Right cardiac atrium (tissue), 5 donors: ENCODE data around the gene AKAIN1. TPM values are rescaled to one million over a fixed set of nuclear protein-coding genes. Genes with fewer than 3 reads are reported as not detected.

Source experiments
- ATAC-seq, 2 donors: fragments of 200-7000 bp; cut with Tn5 transposase; one replicate each; pipeline versions ENCODE4 v1.8.0 to v1.9.1; 2020; ENCODE audit warnings: moderate library complexity in 2 of 2, mild to moderate bottlenecking in 1 of 2
- DNase-seq, 3 donors: peaks; one replicate each; pipeline ENCODE4 v3.0.0-alpha.2; 2020
- H3K27ac ChIP-seq: one replicate; pipeline ENCODE4 v1.5.1; 2013; ENCODE audit warnings: mild to moderate bottlenecking, low read length, control low read depth, moderate library complexity
- H3K27me3 ChIP-seq: one replicate; pipeline ENCODE4 v1.6.1; 2013; ENCODE audit not compliant: control insufficient read depth, insufficient read depth
- H3K4me1 ChIP-seq: one replicate; pipeline ENCODE4 v1.6.1; 2013; ENCODE audit warnings: low read length; ENCODE audit not compliant: control insufficient read depth, insufficient read depth
- H3K4me3 ChIP-seq: one replicate; pipeline ENCODE4 v1.5.1; 2013; ENCODE audit warnings: low read length, control low read depth
- H3K9me3 ChIP-seq: one replicate; pipeline ENCODE4 v1.6.1; 2013; ENCODE audit warnings: low read length; ENCODE audit not compliant: control insufficient read depth
- WGBS: extraction: QIAGEN DNeasy Blood & Tissue Kit; methylation state at CpG from one replicate; pipeline ENCODE4 v1.1.7; 2013; 5-methylcytosine and 5-hydroxymethylcytosine counted together
- intact Hi-C, 4 donors: fragments of 100-400 bp; cut with DNase I; formaldehyde crosslinking; loops; one replicate each; pipeline versions ENCODE4 v1.11.0 to v1.14.0; 2022 to 2023
- long read RNA-seq, 4 donors: library from polyadenylated mRNA; unstranded; transcript quantifications; one replicate each; pipeline ENCODE4 v2.0.0, GENCODE V29; 2020 to 2021
- polyA plus RNA-seq: library from polyadenylated mRNA; stranded (reverse); fragments of 200-250 nt; gene quantifications from one replicate; pipeline ENCODE4 v1.2.3, GENCODE V29; 2013
- total RNA-seq, 4 donors: library from RNA; stranded (reverse); fragmentation: NEBNext Ultra II Directional; extraction: Animal tissue kit (Norgen Biotek cat#: 25700); gene quantifications; one replicate each; pipeline ENCODE4 v1.2.1, GENCODE V29; 2021
- donor health status: healthy with polysubstance abuse.
- donor health status: DM: no; HTN: yes; CAD: no.
- donor health status: DM: no; HTN: no; CAD: no.
- donor health status: DM: no; HTN: yes; CAD: no; lungs with severe emphysema.
- donor health status: DM: yes; HTN: yes; CAD: no.

Gene AKAIN1, protein sequence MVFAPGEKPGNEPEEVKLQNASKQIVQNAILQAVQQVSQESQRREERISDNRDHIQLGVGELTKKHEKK
- total RNA-seq = not detected
- polyA plus RNA-seq = not detected
- long read RNA-seq, donor 1 = 0 reads
- long read RNA-seq, donor 2 = 0 reads
- long read RNA-seq, donor 3, partial matches to known transcripts = 0 of 1 reads
- long read RNA-seq, donor 3, other reads (novel, unspliced or antisense) = 0 of 1 reads
- long read RNA-seq, donor 4 = 0 reads

DNA sequence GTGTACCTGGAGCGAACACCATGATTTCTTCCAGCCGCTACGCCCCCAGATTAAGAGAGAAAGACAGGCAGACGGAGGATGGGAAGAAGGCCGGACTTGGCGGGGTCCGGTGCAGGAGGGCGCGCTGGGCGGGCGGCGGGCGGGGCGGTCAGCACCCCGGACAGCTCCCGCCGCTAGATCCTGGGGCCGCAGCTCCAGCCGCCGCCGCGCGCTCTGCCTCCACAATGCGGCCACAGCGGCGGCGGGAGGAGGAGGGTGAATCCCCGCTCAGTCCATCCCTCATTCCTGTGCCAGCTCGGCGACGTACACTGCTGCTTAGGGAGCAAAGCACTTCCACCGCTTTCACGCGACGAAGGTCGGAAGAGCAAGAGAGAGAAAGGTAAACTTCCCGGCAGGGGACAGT is at the start of gene AKAIN1:
TSS of gene AKAIN1 (minus strand) at position 226 of the 403 bp plus-strand sequence. CDS start at position 22, 204 bp downstream.
- WGBS = 3% methylated on average over 37 of the region's 37 CpGs
- Histone ChIP-seq H3K27me3 (peaks cover 4% of the 10 kb centered on the region), H3K27ac (no peak within 1 kb of the TSS), H3K9me3 (no peaks in the 10 kb centered on the region), H3K4me1 (peaks cover 2% of the 10 kb centered on the region), H3K4me3 (no peak within 1 kb of the TSS)
- intact Hi-C loops = no loop called here
- ATAC-seq = peak; percentile 87 to 89
- peak; percentile 35 to 72 (median 67) for DNase-seq

DNA sequence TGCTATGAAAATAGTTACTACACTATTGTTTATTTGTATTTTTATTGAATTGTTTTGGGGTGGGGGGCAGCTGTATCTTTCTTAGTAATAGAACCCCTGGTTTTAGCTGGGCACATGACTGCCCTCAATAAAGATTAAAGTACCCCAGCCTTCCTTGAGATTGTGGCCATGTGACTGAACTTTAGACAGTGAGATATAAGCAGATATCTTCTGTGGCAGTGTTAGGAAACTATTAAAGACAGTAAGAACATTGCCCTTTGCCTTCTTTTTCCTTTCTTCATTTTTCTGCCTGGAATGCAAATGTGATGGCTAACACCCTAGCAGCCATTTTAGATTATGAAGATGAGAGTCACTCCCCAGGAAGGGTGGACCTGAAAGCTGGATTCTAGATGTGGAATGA is 47.9 kb upstream of the AKAIN1 start:
- Histone ChIP-seq H3K27ac (no peak overlapping the region), H3K4me1 (peaks cover 2% of the 10 kb centered on the region), H3K27me3 (no peaks in the 10 kb centered on the region), H3K9me3 (no peaks in the 10 kb centered on the region), H3K4me3 (no peak overlapping the region)
- intact Hi-C loops = no loop called here
- ATAC-seq (no peak), DNase-seq (no peak)

DNA sequence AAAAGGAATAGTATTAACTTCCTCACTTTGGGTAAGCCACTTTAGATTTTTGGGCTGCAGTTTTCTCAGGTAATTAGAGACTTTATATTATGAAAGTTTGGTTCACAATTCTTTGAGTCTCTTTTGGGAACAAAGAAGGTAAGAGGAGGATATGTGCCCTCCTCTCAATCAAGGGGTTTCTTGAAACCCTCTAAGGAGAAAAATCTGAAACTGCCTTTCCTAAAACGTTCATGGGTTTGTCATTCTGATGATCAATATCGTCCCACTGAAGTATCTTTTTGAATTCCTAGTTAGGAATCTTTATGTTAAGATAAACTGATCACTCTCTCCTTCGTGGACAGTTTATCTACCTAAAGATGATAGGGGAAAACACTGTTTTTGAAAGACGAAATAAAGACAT is 42.4 kb upstream of the AKAIN1 start:
- Histone ChIP-seq H3K4me1 (peaks cover 2% of the 10 kb centered on the region), H3K9me3 (no peaks in the 10 kb centered on the region), H3K27me3 (no peaks in the 10 kb centered on the region), H3K27ac (no peak overlapping the region), H3K4me3 (peak overlapping the region; percentile 58)
- no peak for DNase-seq
- 56% methylated on average over 4 of the region's 4 CpGs for WGBS
- intact Hi-C loops = loop anchor here in 2 of 4 donors (10.0 kb wide), 1 partner anchor 55 kb away; the partner anchor contains the start of gene ZBTB14 (in 2 of the 2)
- no peak for ATAC-seq

DNA sequence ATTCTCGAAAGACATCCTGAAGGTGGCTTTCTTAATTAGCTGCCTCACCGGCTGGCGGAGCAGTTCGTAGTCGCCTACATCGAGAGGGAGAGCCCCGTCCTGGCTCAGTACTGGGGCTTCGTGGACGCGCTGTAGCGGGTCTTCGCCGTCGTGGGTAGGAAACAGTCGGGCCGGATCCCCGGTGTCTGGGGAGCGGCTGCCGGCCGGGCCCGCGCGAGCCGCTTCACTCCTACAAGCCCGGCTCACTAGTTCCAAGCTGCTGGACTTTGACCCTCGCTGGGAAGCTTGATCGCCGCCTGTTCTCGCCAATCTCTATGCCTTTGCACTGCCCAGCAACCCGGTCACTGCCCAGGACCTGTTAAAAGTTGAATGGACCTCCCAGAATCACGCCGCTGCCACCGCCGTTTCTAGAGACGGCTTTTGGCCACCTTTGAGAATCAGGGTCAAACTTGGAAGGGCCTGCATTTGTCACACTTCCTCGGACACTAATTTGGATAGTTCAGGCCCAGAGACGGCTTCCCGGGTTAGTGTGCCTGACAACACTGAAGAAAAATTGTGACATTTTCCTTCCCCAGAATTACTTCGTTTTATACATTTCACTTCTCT is 41.4 kb upstream of the AKAIN1 start:
- under 1% methylated on average over 39 of the region's 39 CpGs for WGBS
- intact Hi-C loops = loop anchor here in 2 of 4 donors (10.0 kb wide), 1 partner anchor 56 kb away; the partner anchor contains the start of gene ZBTB14 (in 2 of the 2)
- DNase-seq = peak; percentile 49 to 69 (median 66)
- Histone ChIP-seq H3K9me3 (no peaks in the 10 kb centered on the region), H3K27me3 (no peaks in the 10 kb centered on the region), H3K4me1 (peaks cover 2% of the 10 kb centered on the region), H3K4me3 (peak overlapping the region; percentile 58), H3K27ac (peak overlapping the region; percentile 99)
- ATAC-seq = peak; percentile 74 to 79

DNA sequence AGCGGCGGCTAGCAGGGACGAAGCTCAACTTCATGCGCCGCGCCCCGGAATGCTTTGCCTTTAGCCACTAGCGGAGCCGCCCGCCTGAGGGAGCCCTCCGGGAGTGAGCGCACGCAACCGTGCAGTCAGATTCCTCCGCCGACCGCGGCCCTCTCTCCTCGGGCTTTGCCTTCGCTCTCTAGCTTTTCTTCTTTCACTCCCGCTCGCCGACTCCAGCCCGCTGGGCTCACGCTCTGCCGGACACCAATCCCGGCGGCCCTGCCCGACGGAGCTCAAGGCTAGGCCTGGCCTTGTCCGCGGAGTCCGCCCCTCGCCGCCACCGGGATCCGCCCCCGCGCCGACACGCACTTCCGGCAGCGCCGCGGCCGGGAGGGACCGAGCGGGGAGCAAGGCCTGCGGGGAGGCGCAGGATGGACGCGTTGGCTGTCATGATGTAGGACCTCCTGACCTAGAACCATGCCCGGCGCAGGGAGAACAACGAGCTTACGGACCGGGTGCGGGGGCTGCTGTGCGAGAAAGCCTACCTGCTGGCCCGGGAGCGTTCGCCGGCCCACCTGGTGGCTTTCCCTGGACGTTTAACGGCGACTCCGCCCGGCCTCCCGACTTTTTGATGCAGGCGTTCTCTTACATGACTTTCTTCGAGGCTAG is 40.8 kb upstream of the AKAIN1 start:
- H3K27ac ChIP-seq = peak overlapping the region; percentile 99
- H3K4me1 ChIP-seq = peaks cover 2% of the 10 kb centered on the region
- no peaks in the 10 kb centered on the region for H3K27me3 ChIP-seq
- H3K4me3 ChIP-seq = peak overlapping the region; percentile 58
- no peaks in the 10 kb centered on the region for H3K9me3 ChIP-seq
- intact Hi-C loops = loop anchor here in 3 of 4 donors (2.0 to 10.0 kb wide), 2 partner anchors 57 to 61 kb away; partner anchors contain the start of gene ZBTB14 (in 2 of the 3)
- under 1% methylated on average over 71 of the region's 71 CpGs for WGBS
- DNase-seq = peak; percentile 89 to 95 (median 95)
- peak; percentile 99 to 100 for ATAC-seq

DNA sequence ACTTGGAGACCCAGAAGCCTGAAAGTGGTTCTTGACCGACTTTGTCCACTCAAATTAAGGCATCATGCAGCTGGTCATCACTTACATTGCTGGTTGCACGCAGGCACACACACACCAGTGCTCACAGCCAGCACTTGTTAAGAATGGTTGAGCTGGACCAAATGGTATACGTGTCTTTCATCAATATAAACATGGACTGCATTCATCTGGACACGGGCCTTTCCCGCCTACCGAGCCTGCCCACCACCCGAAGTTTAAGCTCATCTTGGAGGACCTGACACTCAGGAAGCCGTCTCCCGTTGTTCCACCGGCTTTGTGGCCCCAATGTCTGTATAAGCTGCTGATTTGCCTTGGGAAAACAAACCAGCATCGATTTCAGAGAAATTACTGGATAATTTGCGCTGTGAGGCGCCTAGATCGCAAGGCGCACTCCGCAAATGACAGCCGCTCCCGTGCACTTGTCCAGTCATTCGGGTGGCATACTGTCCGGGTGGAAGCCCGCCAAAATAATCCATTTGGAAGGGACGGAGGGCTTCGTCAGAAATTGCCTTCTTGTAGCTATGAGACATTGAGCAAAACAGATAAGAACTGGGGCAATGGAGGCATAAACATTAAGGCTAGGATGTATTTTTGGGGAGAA is 40.1 kb upstream of the AKAIN1 start:
- peak overlapping the region; percentile 99 for H3K27ac ChIP-seq
- WGBS = 2% methylated on average over 23 of the region's 23 CpGs
- H3K27me3 ChIP-seq = no peaks in the 10 kb centered on the region
- H3K4me3 ChIP-seq = peak overlapping the region; percentile 58
- H3K9me3 ChIP-seq = no peaks in the 10 kb centered on the region
- intact Hi-C loops = loop anchor here in 3 of 4 donors (2.0 to 10.0 kb wide), 2 partner anchors 58 to 62 kb away; partner anchors contain the start of gene ZBTB14 (in 2 of the 3)
- H3K4me1 ChIP-seq = peaks cover 2% of the 10 kb centered on the region
- DNase-seq = peak in 1 of 3 donors; percentile 36
- peak; percentile 56 to 73 for ATAC-seq

DNA sequence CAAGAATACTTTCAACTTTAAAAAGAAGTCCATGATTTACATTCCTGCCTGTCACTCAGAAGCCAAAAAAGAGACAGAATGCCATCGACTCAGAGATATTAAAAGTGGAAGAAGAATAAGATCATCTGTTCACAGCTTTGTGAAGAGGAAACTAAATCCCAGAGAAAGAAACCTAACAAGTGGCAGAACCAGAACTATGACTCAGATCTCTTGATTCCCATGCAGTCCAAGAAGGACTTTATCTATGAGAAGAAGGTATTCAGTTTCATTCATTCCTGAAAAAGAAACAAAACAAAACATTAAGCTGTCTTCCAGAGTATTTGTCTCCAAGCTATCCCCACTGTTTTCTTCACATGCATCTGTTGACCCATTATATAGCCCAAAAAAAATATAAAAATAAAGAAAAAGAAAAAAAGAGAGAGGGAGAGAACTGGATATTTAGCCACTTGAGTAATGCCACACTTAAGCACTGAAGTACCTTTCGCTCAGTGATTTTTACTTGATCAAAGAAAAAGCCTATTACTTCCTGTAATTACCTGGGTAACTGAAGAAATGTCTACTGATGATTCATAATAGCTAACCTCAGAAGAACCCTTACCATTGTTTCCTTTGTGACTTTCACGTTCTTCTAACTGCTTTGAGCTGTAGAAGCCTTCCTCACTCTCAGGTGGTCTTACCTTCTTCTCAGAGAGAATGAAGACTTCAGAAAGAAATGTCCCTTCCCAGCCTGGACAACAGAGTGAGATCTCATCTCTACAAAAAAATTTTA is 17.7 kb upstream of the AKAIN1 start:
- ATAC-seq (no peak), DNase-seq (no peak)
- Histone ChIP-seq H3K4me1 (no peaks in the 10 kb centered on the region), H3K27me3 (no peaks in the 10 kb centered on the region), H3K27ac (no peak overlapping the region), H3K9me3 (no peaks in the 10 kb centered on the region), H3K4me3 (no peak overlapping the region)
- intact Hi-C loops = loop anchor here in 1 of 4 donors (5.0 kb wide), 1 partner anchor 53 kb away; no protein-coding TSS in a partner anchor
- WGBS = 60% methylated on average over 3 of the region's 3 CpGs

DNA sequence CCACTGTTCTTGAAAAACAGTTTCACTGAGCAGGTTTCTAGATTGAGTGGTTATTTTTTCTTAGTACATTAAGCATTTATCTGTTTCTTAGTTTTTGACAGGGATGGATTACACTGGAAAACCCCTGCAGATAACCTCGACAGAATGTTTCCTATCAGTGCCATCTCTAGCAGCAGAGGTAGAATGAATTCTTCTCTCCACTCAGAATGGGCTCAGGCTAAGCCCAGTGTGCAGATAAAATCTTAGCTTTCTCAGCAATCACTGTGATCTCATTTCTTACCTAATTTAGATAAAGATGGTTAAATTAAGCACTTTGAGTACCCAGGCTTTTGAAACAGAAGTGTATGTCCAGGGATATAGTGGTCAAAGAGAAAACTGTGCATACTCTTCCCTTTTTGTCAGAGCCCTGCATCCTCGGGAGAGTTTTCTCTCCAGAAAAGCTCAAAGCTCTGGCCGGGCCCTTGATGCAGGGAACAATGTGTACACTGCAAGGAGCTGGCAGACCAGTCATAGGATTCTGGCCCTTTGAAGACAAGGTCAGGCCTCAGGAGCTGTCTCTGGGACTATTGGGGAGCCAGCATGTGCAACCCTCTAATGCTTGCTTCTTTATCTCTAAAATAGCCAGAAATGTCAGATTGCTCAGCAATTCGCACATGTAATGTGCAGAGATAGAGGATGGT is 10.6 kb upstream of the AKAIN1 start:
- Histone ChIP-seq H3K4me3 (no peak overlapping the region), H3K27me3 (no peaks in the 10 kb centered on the region), H3K4me1 (no peaks in the 10 kb centered on the region), H3K9me3 (no peaks in the 10 kb centered on the region), H3K27ac (no peak overlapping the region)
- DNase-seq (no peak), ATAC-seq (no peak)
- intact Hi-C loops = no loop called here
- 37% methylated on average over 4 of the region's 4 CpGs for WGBS

DNA sequence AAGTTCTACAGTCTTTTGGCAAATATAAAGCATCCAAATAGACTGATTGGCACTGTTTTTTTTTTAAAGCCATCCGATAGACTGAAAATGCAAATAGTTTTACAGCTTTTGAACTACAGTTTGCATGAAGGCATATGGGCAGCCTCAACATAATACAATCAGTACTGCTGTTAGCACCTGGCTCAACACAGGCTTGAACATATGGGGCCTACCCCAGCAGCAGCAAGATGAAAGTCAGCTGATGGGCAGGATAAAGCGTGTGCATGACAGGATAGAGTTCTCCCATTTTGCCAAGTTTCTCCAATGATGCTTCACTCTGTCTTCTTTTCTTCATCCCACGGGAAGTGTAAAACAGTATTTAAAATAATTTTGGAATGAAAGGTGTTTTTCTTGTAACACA is 1.3 kb upstream of the AKAIN1 start:
- no peaks in the 10 kb centered on the region for H3K9me3 ChIP-seq
- intact Hi-C loops = no loop called here
- ATAC-seq (no peak), DNase-seq (no peak)
- no peak overlapping the region for H3K27ac ChIP-seq
- H3K4me3 ChIP-seq = no peak overlapping the region
- peaks cover 4% of the 10 kb centered on the region for H3K27me3 ChIP-seq
- peaks cover 2% of the 10 kb centered on the region for H3K4me1 ChIP-seq
- 79% methylated on average over 3 of the region's 3 CpGs for WGBS

DNA sequence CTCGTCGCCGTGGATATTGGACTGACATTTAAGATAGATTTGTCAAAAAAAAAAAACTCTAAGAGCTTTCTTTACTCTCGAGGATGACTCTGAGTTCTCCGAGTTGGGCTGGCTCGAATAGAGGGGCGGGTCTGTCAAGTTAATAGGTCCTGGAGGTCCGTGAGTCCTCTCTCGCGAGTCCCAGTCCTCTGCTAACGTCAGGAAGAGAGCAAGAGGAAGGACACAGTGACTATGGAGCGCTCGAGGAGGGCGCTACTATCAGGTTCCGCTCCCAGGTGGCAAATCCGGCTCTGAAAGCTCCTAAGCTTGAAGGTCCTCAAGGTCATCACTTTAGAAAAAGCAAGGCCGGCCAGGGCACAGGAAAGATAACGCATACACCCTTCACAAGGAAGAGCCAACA is 404 bp upstream of the AKAIN1 start:
- Histone ChIP-seq H3K27me3 (peaks cover 4% of the 10 kb centered on the region), H3K27ac (no peak overlapping the region), H3K9me3 (no peaks in the 10 kb centered on the region), H3K4me3 (no peak overlapping the region), H3K4me1 (peaks cover 2% of the 10 kb centered on the region)
- no peak for DNase-seq
- intact Hi-C loops = no loop called here
- 7% methylated on average over 18 of the region's 18 CpGs for WGBS
- ATAC-seq = no peak
